Upper lobe of right lung (tissue), 1 donor: ENCODE results near the gene OR2AG2. TPM values are rescaled to one million over a fixed set of nuclear protein-coding genes. Genes with fewer than 3 reads are reported as not detected.
A peak's percentile ranks its signal among the peaks of the same experiment; 100 is the strongest.

Experiments used
- ATAC-seq: fragments of 200-7000 bp; cut with Tn5 transposase; one replicate; pipeline ENCODE4 v1.9.1; 2020; ENCODE audit warnings: mild to moderate bottlenecking, moderate library complexity
- DNase-seq: peaks from one replicate; pipeline ENCODE4 v3.0.0-alpha.2; 2020
- H3K27ac ChIP-seq: fragments of 200-600 bp; one replicate; pipeline ENCODE4 v1.8.0; 2022
- H3K27me3 ChIP-seq: fragments of 200-600 bp; one replicate; pipeline ENCODE4 v1.8.0; 2022; ENCODE audit warnings: mild to moderate bottlenecking
- H3K36me3 ChIP-seq: fragments of 200-600 bp; one replicate; pipeline ENCODE4 v1.8.0; 2022
- H3K4me1 ChIP-seq: fragments of 200-600 bp; one replicate; pipeline ENCODE4 v1.8.0; 2022
- H3K4me3 ChIP-seq: fragments of 200-600 bp; one replicate; pipeline ENCODE4 v1.8.0; 2022; ENCODE audit warnings: mild to moderate bottlenecking
- H3K9me3 ChIP-seq: fragments of 200-600 bp; one replicate; pipeline ENCODE4 v1.8.0; 2022
- intact Hi-C: fragments of 100-400 bp; cut with DNase I; formaldehyde crosslinking; loops from one replicate; pipeline ENCODE4 v1.11.0; 2022
- total RNA-seq: library from RNA; stranded (reverse); fragmentation: NEBNext Ultra II Directional; extraction: Animal tissue kit (Norgen Biotek cat#: 25700); gene quantifications from one replicate; pipeline ENCODE4 v1.2.1, GENCODE V29; 2021
- TF ChIP-seq, protein P1 (sequence below): fragments of 200-600 bp; IDR thresholded peaks from one replicate; pipeline ENCODE4 v1.8.0; 2022; ENCODE audit warnings: antibody characterized with exemption
- donor health status: DM: no; HTN: yes; CAD: no; lungs with severe emphysema.

OR2AG2 gene
- total RNA-seq, 1 donor from 2014 or later = 0.14 TPM

DNA sequence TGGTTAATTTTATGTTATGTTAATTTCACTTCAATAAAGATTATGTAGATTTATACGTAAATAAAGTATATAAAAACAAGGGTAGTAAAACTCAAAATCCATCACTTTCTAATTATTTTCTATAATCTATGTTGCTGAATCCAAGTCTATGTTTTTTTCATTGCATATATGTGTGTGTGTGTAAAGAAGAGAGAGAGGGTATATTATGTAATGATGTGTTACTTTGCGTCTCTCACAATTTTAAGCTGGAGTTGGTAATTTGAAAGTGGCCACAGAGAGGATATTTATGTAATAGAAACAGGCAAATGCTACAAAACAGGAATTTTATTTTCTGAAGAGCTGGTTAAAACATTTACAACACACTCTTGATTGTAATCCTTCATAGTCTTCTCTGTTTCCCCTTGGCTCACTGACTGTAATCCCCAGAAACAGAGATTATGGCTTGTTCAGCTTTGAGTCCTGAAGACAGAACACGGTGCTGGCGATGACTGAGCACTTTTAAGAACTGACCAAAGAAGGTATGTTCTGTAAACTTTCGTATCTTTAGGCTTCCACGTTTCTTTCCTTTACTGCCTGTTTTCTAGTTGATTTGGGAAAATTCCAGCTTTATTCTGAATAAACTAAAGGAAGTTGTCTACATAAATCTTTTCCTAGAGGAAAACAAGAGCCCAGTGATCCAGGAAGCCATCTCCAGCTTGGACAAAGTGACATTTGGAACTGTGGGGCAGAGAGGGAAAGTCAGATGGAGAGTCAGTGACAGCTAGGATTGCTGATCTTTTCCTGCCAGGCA lies 43.6 kb downstream of the OR2AG2 start:
- TF ChIP-seq, protein P1, sequence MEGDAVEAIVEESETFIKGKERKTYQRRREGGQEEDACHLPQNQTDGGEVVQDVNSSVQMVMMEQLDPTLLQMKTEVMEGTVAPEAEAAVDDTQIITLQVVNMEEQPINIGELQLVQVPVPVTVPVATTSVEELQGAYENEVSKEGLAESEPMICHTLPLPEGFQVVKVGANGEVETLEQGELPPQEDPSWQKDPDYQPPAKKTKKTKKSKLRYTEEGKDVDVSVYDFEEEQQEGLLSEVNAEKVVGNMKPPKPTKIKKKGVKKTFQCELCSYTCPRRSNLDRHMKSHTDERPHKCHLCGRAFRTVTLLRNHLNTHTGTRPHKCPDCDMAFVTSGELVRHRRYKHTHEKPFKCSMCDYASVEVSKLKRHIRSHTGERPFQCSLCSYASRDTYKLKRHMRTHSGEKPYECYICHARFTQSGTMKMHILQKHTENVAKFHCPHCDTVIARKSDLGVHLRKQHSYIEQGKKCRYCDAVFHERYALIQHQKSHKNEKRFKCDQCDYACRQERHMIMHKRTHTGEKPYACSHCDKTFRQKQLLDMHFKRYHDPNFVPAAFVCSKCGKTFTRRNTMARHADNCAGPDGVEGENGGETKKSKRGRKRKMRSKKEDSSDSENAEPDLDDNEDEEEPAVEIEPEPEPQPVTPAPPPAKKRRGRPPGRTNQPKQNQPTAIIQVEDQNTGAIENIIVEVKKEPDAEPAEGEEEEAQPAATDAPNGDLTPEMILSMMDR = no peak
- Histone ChIP-seq H3K36me3 (peaks cover 2% of the 10 kb centered on the region), H3K4me3 (no peak overlapping the region), H3K4me1 (no peaks in the 10 kb centered on the region), H3K27me3 (no peaks in the 10 kb centered on the region), H3K27ac (peak overlapping the region; percentile 11), H3K9me3 (no peaks in the 10 kb centered on the region)
- ATAC-seq (no peak), DNase-seq (no peak)
- intact Hi-C loops = no loop called here

GRCh38 chr11:6725386-6725896 lies 46.3 kb downstream of the OR2AG2 start:
- TF ChIP-seq, protein P1 = no peak
- Histone ChIP-seq H3K27ac (no peak overlapping the region), H3K36me3 (no peaks in the 10 kb centered on the region), H3K27me3 (no peaks in the 10 kb centered on the region), H3K9me3 (no peaks in the 10 kb centered on the region), H3K4me1 (no peaks in the 10 kb centered on the region), H3K4me3 (no peak overlapping the region)
- ATAC-seq (no peak), DNase-seq (no peak)
- intact Hi-C loops = no loop called here

- no peak overlapping the region for H3K27ac ChIP-seq
Measured at GRCh38 chr11:6724013-6724412, 47.8 kb downstream of the OR2AG2 start.

DNA sequence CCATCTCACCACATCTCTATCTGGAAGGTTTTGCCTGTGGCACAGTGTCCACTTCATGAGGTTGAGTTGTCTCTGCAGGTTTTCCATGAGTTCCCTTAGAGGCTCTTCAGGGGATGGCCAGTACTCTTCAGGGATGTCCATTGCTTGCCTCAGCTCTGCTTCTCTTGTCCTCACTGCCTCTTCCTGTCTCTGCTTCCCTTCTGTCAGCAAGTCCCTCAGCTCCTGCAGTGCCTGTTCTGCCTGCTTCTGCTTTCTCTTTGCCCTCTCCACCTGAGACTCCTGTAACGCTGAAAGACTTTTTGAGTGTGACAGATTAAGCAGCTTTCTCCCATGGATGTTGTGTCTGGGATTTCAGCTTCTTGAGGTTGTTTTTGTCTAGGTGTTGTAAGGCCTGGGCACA lies 50.4 kb downstream of the OR2AG2 start:
- no peaks in the 10 kb centered on the region for H3K9me3 ChIP-seq
- no peaks in the 10 kb centered on the region for H3K27me3 ChIP-seq
- H3K4me1 ChIP-seq = no peaks in the 10 kb centered on the region
- intact Hi-C loops = no loop called here
- no peak overlapping the region for H3K27ac ChIP-seq
- no peak overlapping the region for H3K4me3 ChIP-seq
- H3K36me3 ChIP-seq = no peaks in the 10 kb centered on the region
- DNase-seq (no peak), ATAC-seq (peak; percentile 45)
- TF ChIP-seq, protein P1 = no peak

More at GRCh38 chr11:6724013-6724412, 47.8 kb downstream of the OR2AG2 start:
- no peaks in the 10 kb centered on the region for H3K9me3 ChIP-seq
- ATAC-seq (no peak), DNase-seq (no peak)
- intact Hi-C loops = no loop called here
- H3K4me3 ChIP-seq = no peak overlapping the region
- no peaks in the 10 kb centered on the region for H3K36me3 ChIP-seq
- H3K27me3 ChIP-seq = no peaks in the 10 kb centered on the region
- TF ChIP-seq, protein P1 = no peak
- no peaks in the 10 kb centered on the region for H3K4me1 ChIP-seq

GRCh38 chr11:6719576-6719975 lies 52.2 kb downstream of the OR2AG2 start:
- TF ChIP-seq, protein P1 = no peak
- Histone ChIP-seq H3K36me3 (no peaks in the 10 kb centered on the region), H3K27ac (no peak overlapping the region), H3K27me3 (no peaks in the 10 kb centered on the region), H3K4me3 (no peak overlapping the region), H3K4me1 (no peaks in the 10 kb centered on the region), H3K9me3 (no peaks in the 10 kb centered on the region)
- ATAC-seq (no peak), DNase-seq (no peak)
- intact Hi-C loops = no loop called here
